ENCODE measurements around the gene SMPDL3A. TPM values are rescaled to one million over a fixed set of nuclear protein-coding genes. Genes with fewer than 3 reads are reported as not detected.

Gene SMPDL3A
- total and polyA plus RNA-seq, 2 donors (not counting 3 experiments of a cell fraction or from before 2014, with no cell fraction given), result 4.1 to 4.2 TPM

- H4K20me1 ChIP-seq (replicated peaks; ENCODE audit: control insufficient read depth, extremely low read depth, insufficient read depth, low read length), result no peaks in the 10 kb centered on the region
- H3K79me2 ChIP-seq (ENCODE audit: control insufficient read depth, insufficient read depth, low read length), result no peaks in the 10 kb centered on the region
- no peak for DNase-seq (ENCODE audit: low read depth, low spot score)
- no peak overlapping the region for H3K4me3 ChIP-seq (replicated peaks in 1 of 3; ENCODE audit: insufficient read depth in 1 of 3, low read depth in 1 of 3, low read length in 3 of 3)
- BruUV-seq (replicated peaks), result no TSS peak
- H3K27me3 ChIP-seq (ENCODE audit: control insufficient read depth in 2 of 2, insufficient read depth in 2 of 2, low read length in 2 of 2), result no peaks in the 10 kb centered on the region
- H3K9me1 ChIP-seq (replicated peaks; ENCODE audit: control insufficient read depth, extremely low read depth, insufficient read depth, low read length), result no peaks in the 10 kb centered on the region
- H3K27ac ChIP-seq (ENCODE audit: insufficient read depth, low read depth, low read length), result no peak overlapping the region
- H2AFZ ChIP-seq (ENCODE audit: low read depth, low read length), result no peak overlapping the region
- ChIA-PET CTCF (interaction anchor here (1.8 kb wide), 1 partner anchor 12 kb away, joined by 4 read pairs; no protein-coding TSS in a partner anchor), POLR2A (no interaction called here)
- intact Hi-C loops (cut with micrococcal nuclease) (no loop called here), dilution Hi-C loops (cut with MboI; ENCODE audit: extremely low pct_ligation_motif_present, low sequenced_read_pairs) (no loop called here)
- TF ChIP-seq POLR2AphosphoS5 (IDR thresholded peaks at IDR 0.05; ENCODE audit: insufficient read depth, low read depth, low read length) (no peak), GATA2 (IDR thresholded peaks at IDR 0.05; ENCODE audit: insufficient read depth, insufficient read length, low read depth, low read length) (no peak), POLR2A (IDR thresholded peaks at IDR 0.05; ENCODE audit: low read depth, low read length) (no peak), CTCF (IDR thresholded peaks at IDR 0.05; ENCODE audit: extremely low read depth in 1 of 2, insufficient read depth in 1 of 2, low read depth in 1 of 2, low read length in 2 of 2) (no peak)
- TF ChIP-seq, protein P1, sequence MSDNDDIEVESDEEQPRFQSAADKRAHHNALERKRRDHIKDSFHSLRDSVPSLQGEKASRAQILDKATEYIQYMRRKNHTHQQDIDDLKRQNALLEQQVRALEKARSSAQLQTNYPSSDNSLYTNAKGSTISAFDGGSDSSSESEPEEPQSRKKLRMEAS (IDR thresholded peaks at IDR 0.05; ENCODE audit: insufficient read depth, insufficient read length), result no peak
- no peaks in the 10 kb centered on the region for H3K4me1 ChIP-seq (ENCODE audit: control insufficient read depth, extremely low read depth, insufficient read depth, low read length)
- no peak overlapping the region for H3K4me2 ChIP-seq (ENCODE audit: insufficient read depth, low read length)
- H3K9ac ChIP-seq (replicated peaks; ENCODE audit: extremely low read depth, insufficient read depth, low read length), result no peak overlapping the region
- H3K9me3 ChIP-seq (replicated peaks; ENCODE audit: control insufficient read depth, insufficient read depth, low read length), result no peaks in the 10 kb centered on the region
- FAIRE-seq, result no peak
- H3K36me3 ChIP-seq (ENCODE audit: control insufficient read depth in 2 of 2, extremely low read depth in 1 of 2, insufficient read depth in 2 of 2, low read length in 2 of 2), result no peaks in the 10 kb centered on the region
These were observed 8.5 kb downstream of the SMPDL3A start for GRCh38 chr6:122797537-122797936.

DNA sequence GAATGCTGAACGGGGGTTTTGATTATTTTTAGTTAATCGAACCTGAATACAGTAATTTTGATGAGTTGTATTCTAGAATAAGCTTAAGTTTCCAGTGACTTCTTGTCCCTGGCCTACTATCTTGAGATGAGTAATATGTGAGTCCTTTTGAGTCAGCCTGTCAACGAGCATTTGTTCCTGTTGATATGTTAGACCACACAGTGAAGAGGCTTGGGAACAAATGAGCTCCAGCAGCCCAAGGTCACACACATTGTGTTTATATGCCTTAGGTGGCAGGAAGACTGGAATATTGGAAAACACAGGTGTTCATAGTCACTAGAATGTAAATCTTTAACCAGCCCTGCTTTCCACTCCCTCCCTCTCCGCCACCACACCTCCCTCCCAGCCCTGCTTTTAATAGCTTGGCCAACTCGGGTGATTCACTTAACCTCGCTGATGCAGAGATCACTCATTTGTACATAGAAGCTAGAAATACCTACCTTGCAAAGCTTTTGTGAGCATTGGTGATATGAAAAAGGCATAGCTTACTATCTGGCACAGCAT, 9.1 kb downstream of the SMPDL3A start:
- dilution Hi-C loops (cut with MboI; ENCODE audit: extremely low pct_ligation_motif_present, low sequenced_read_pairs), result no loop called here
- no peak overlapping the region for H3K27ac ChIP-seq (ENCODE audit: insufficient read depth, low read depth, low read length)

More for the DNA sequence above, 9.1 kb downstream of the SMPDL3A start:
- ChIA-PET CTCF (interaction anchor here (1.0 to 1.8 kb wide), 3 partner anchors 9 to 12 kb away, joined by 3 to 6 read pairs (median 4); partner anchors contain the start of gene SMPDL3A), POLR2A (no interaction called here)
- H3K9me1 ChIP-seq (replicated peaks; ENCODE audit: control insufficient read depth, extremely low read depth, insufficient read depth, low read length), result no peaks in the 10 kb centered on the region
- H3K4me2 ChIP-seq (ENCODE audit: insufficient read depth, low read length), result no peak overlapping the region
- peak; percentile 28 for TF ChIP-seq GATA2 (IDR thresholded peaks at IDR 0.05; ENCODE audit: insufficient read depth, insufficient read length, low read depth, low read length)
- TF ChIP-seq EZH2 (IDR thresholded peaks at IDR 0.05; ENCODE audit: borderline replicate concordance, low read depth, low read length, severe bottlenecking), result no peak
- intact Hi-C loops (cut with micrococcal nuclease), result no loop called here
- H3K4me3 ChIP-seq (replicated peaks in 1 of 3; ENCODE audit: insufficient read depth in 1 of 3, low read depth in 1 of 3, low read length in 3 of 3), result no peak overlapping the region
- no peaks in the 10 kb centered on the region for H4K20me1 ChIP-seq (replicated peaks; ENCODE audit: control insufficient read depth, extremely low read depth, insufficient read depth, low read length)
- H2AFZ ChIP-seq (ENCODE audit: low read depth, low read length), result no peak overlapping the region
- H3K79me2 ChIP-seq (ENCODE audit: control insufficient read depth, insufficient read depth, low read length), result no peaks in the 10 kb centered on the region
- no peak for FAIRE-seq
- no peaks in the 10 kb centered on the region for H3K36me3 ChIP-seq (ENCODE audit: control insufficient read depth in 2 of 2, extremely low read depth in 1 of 2, insufficient read depth in 2 of 2, low read length in 2 of 2)
- DNase-seq (ENCODE audit: low read depth, low spot score), result no peak
- H3K4me1 ChIP-seq (ENCODE audit: control insufficient read depth, extremely low read depth, insufficient read depth, low read length), result no peaks in the 10 kb centered on the region
- no peaks in the 10 kb centered on the region for H3K9me3 ChIP-seq (replicated peaks; ENCODE audit: control insufficient read depth, insufficient read depth, low read length)
- H3K9ac ChIP-seq (replicated peaks; ENCODE audit: extremely low read depth, insufficient read depth, low read length), result no peak overlapping the region
- H3K27me3 ChIP-seq (ENCODE audit: control insufficient read depth in 2 of 2, insufficient read depth in 2 of 2, low read length in 2 of 2), result no peaks in the 10 kb centered on the region
- no TSS peak for BruUV-seq (replicated peaks)

Measured in endothelial cell of umbilical vein (primary cell).